Natural killer cell (primary cell): ENCODE results near the gene CYB5R3. TPM values are rescaled to one million over a fixed set of nuclear protein-coding genes. Genes with fewer than 3 reads are reported as not detected.
A peak's percentile ranks its signal among the peaks of the same experiment; 100 is the strongest.

Source experiments
- ATAC-seq, 3 donors: fragments of 150-1000 bp in 2 of 3; fragments of 200-7000 bp in 1 of 3; cut with Tn5 transposase; 1 replicate in 1 of 3; 2 replicates in 2 of 3; pipeline ENCODE4 v1.10.0; 2021; ENCODE audit warnings: mild to moderate bottlenecking in 2 of 3, moderate library complexity in 2 of 3
- DNase-seq, 2 donors: peaks; one replicate each; pipeline versions ENCODE4 v3.0.0 to v3.0.0-alpha.2; 2013 to 2021; ENCODE audit warnings: mixed read lengths in 1 of 2
- H3K27ac ChIP-seq: one replicate; pipeline ENCODE4 v1.5.1; 2013; ENCODE audit warnings: mild to moderate bottlenecking, low read length
- H3K27me3 ChIP-seq: one replicate; pipeline ENCODE4 v1.6.1; 2013; ENCODE audit warnings: low read length; ENCODE audit not compliant: control insufficient read depth, insufficient read depth
- H3K36me3 ChIP-seq: one replicate; pipeline ENCODE4 v1.6.1; 2013; ENCODE audit warnings: low read length; ENCODE audit not compliant: control insufficient read depth, insufficient read depth
- H3K4me1 ChIP-seq: one replicate; pipeline ENCODE4 v1.6.1; 2013; ENCODE audit warnings: low read length; ENCODE audit not compliant: control insufficient read depth, insufficient read depth
- H3K4me3 ChIP-seq: one replicate; pipeline ENCODE4 v1.5.1; 2013; ENCODE audit warnings: low read length
- H3K9me3 ChIP-seq: one replicate; pipeline ENCODE4 v1.6.1; 2013; ENCODE audit warnings: low read length; ENCODE audit not compliant: control insufficient read depth, insufficient read depth
- H3K27ac Mint-ChIP-seq, 2 donors: one replicate each; pipeline ENCODE4 v1.8.0; 2022; ENCODE audit warnings: mild to moderate bottlenecking in 2 of 2, mixed read lengths in 2 of 2, moderate library complexity in 1 of 2
- H3K27me3 Mint-ChIP-seq, 2 donors: one replicate each; pipeline ENCODE4 v1.8.0; 2022; ENCODE audit warnings: low read depth in 2 of 2, mixed read lengths in 2 of 2
- H3K36me3 Mint-ChIP-seq: one replicate; pipeline ENCODE4 v1.8.0; 2022; ENCODE audit warnings: mixed read lengths
- H3K4me1 Mint-ChIP-seq, 2 donors: one replicate each; pipeline ENCODE4 v1.8.0; 2022; ENCODE audit warnings: mixed read lengths in 2 of 2
- H3K4me3 Mint-ChIP-seq: one replicate; pipeline ENCODE4 v1.8.0; 2022; ENCODE audit warnings: mild to moderate bottlenecking, moderate library complexity, mixed read lengths
- H3K9me3 Mint-ChIP-seq, 2 donors: one replicate each; pipeline ENCODE4 v1.8.0; 2022; ENCODE audit warnings: mixed read lengths in 2 of 2
- CTCF ChIP-seq: fragments of 200-600 bp; IDR thresholded peaks from one replicate; pipeline ENCODE4 v1.8.0; 2022; ENCODE audit warnings: antibody characterized with exemption
- WGBS: methylation state at CpG from one replicate; pipeline ENCODE4 v1.1.7; 2013; ENCODE audit warnings: missing lambda C conversion rate; ENCODE audit not compliant: insufficient coverage; 5-methylcytosine and 5-hydroxymethylcytosine counted together
- intact Hi-C: fragments of 100-400 bp; cut with micrococcal nuclease; formaldehyde crosslinking; loops from one replicate; pipeline ENCODE4 v1.14.2; 2022
- total RNA-seq, 4 donors: library from RNA; stranded (reverse); fragments of 120-200 nt in 1 of 4; gene quantifications; one replicate each; pipeline versions ENCODE4 v1.2.3 to v1.2.4, GENCODE V29; 2013 to 2022

Gene CYB5R3
- total RNA-seq, 3 donors from 2014 or later (not counting 1 experiment from before 2014, with no cell fraction given) = 55.7 to 72.6 (median 68.0) TPM

GRCh38 chr22:42622061-42622710 lies 27.0 kb downstream of the CYB5R3 start:
- intact Hi-C loops = no loop called here
- Mint-ChIP-seq H3K27ac (peak overlapping the region in 1 of 2 donors; percentile 64), H3K36me3 (no peaks in the 10 kb centered on the region), H3K27me3 (no peaks in the 10 kb centered on the region), H3K4me3 (no peak overlapping the region), H3K4me1 (peaks cover 5 to 11% of the 10 kb centered on the region in 2 donors), H3K9me3 (no peaks in the 10 kb centered on the region)
- H3K36me3 ChIP-seq = peaks cover 27% of the 10 kb centered on the region
- peaks cover 10% of the 10 kb centered on the region for H3K4me1 ChIP-seq
- no peak for ATAC-seq
- no peak for DNase-seq
- no peaks in the 10 kb centered on the region for H3K27me3 ChIP-seq
- H3K9me3 ChIP-seq = no peaks in the 10 kb centered on the region
- WGBS = 97% methylated on average over 20 of the region's 20 CpGs
- H3K4me3 ChIP-seq = no peak overlapping the region
- no peak for TF ChIP-seq CTCF
- no peak overlapping the region for H3K27ac ChIP-seq

- H3K9me3 Mint-ChIP-seq = no peaks in the 10 kb centered on the region
- peaks cover 5 to 11% of the 10 kb centered on the region in 2 donors for H3K4me1 Mint-ChIP-seq
- H3K4me3 Mint-ChIP-seq = no peak overlapping the region
- intact Hi-C loops = no loop called here
- peak; percentile 78 for TF ChIP-seq CTCF
- ATAC-seq = peak; percentile 73 to 86 (median 74)
- Histone ChIP-seq H3K36me3 (peaks cover 21% of the 10 kb centered on the region), H3K27me3 (no peaks in the 10 kb centered on the region), H3K4me3 (no peak overlapping the region), H3K9me3 (no peaks in the 10 kb centered on the region), H3K4me1 (peaks cover 10% of the 10 kb centered on the region), H3K27ac (no peak overlapping the region)
- no peaks in the 10 kb centered on the region for H3K27me3 Mint-ChIP-seq
- H3K27ac Mint-ChIP-seq = peak overlapping the region in 1 of 2 donors; percentile 64
- WGBS = 67% methylated on average over 11 of the region's 11 CpGs
- no peaks in the 10 kb centered on the region for H3K36me3 Mint-ChIP-seq
- peak; percentile 48 to 71 for DNase-seq
Measured at GRCh38 chr22:42621505-42622002, 27.6 kb downstream of the CYB5R3 start.

GRCh38 chr22:42620084-42620483 lies 29.1 kb downstream of the CYB5R3 start:
- no peak for ATAC-seq
- H3K36me3 ChIP-seq = peaks cover 18% of the 10 kb centered on the region
- H3K4me3 ChIP-seq = no peak overlapping the region
- Mint-ChIP-seq H3K4me3 (no peak overlapping the region), H3K4me1 (peaks cover 13 to 20% of the 10 kb centered on the region in 2 donors), H3K9me3 (no peaks in the 10 kb centered on the region), H3K36me3 (no peaks in the 10 kb centered on the region), H3K27me3 (no peaks in the 10 kb centered on the region), H3K27ac (peak overlapping the region in 1 of 2 donors; percentile 64)
- H3K4me1 ChIP-seq = peaks cover 22% of the 10 kb centered on the region
- H3K27ac ChIP-seq = no peak overlapping the region
- intact Hi-C loops = no loop called here
- H3K27me3 ChIP-seq = no peaks in the 10 kb centered on the region
- no peak for DNase-seq
- WGBS = 91% methylated on average over 4 of the region's 4 CpGs
- H3K9me3 ChIP-seq = no peaks in the 10 kb centered on the region
- TF ChIP-seq CTCF = no peak
